ENCODE measurements around the gene TREML2.

TREML2 gene

DNA sequence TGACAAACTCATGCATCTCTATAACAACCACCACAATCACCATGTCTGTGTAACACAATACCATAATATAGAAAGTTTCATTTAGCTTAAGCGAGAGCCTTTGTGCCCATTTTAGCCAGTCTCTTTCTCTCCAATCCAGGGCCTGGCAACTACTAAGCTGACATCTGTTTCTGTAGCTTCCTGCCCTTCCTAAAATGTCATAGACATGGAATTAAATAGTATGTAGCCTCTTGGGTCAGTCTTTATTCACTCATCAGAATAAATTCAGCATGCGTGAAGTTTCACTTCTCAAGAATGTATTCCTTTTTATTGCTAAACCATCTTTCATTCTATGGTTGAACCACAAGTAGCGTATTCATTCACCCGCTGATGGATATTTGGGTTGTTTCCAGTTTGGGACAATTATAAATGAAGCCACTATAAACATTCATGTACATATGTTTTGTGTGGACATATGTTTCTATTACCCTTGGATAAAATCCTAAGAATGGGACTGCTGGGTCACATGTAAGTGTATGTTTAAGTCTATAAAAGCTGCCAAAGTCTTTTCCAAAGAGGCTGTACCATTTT is 36.3 kb downstream of the TREML2 start:
- Histone ChIP-seq H3K27ac (ENCODE audit: insufficient read depth, low read length, poor library complexity, severe bottlenecking) (no peak overlapping the region), H3K27me3 (replicated peaks; ENCODE audit: control insufficient read depth, insufficient read depth, low read length, poor library complexity, severe bottlenecking) (no peaks in the 10 kb centered on the region), H3K4me3 (ENCODE audit: insufficient read depth, low read depth, low read length, poor library complexity, severe bottlenecking) (no peak overlapping the region), H3K9me3 (ENCODE audit: control insufficient read depth, low read length) (no peaks in the 10 kb centered on the region), H3K4me1 (ENCODE audit: control insufficient read depth, insufficient read depth, low read length, poor library complexity, severe bottlenecking) (no peaks in the 10 kb centered on the region), H3K36me3 (ENCODE audit: control insufficient read depth, insufficient read depth, low read length) (no peaks in the 10 kb centered on the region)
- no peak for DNase-seq

DNA sequence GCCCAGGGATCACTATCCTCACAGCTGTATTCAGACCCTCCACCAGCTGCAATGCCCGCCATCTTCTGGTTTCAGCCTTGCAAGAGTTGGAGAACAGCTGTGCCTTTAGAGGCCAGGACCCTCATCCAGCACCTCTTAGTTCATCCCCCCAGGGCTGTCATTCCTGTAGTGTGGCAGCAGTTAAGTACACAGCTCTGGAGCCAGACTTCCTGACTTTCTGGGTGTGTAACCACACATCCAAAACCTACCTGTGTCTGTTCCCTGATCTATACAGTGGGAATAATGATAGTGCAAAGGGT is 37.6 kb downstream of the TREML2 start:
- no peaks in the 10 kb centered on the region for H3K36me3 ChIP-seq (ENCODE audit: control insufficient read depth, insufficient read depth, low read length)
- H3K9me3 ChIP-seq (ENCODE audit: control insufficient read depth, low read length), result no peaks in the 10 kb centered on the region
- H3K4me3 ChIP-seq (ENCODE audit: insufficient read depth, low read depth, low read length, poor library complexity, severe bottlenecking), result no peak overlapping the region
- no peak overlapping the region for H3K27ac ChIP-seq (ENCODE audit: insufficient read depth, low read length, poor library complexity, severe bottlenecking)
- no peaks in the 10 kb centered on the region for H3K27me3 ChIP-seq (replicated peaks; ENCODE audit: control insufficient read depth, insufficient read depth, low read length, poor library complexity, severe bottlenecking)
- no peak for DNase-seq
- no peaks in the 10 kb centered on the region for H3K4me1 ChIP-seq (ENCODE audit: control insufficient read depth, insufficient read depth, low read length, poor library complexity, severe bottlenecking)

DNA sequence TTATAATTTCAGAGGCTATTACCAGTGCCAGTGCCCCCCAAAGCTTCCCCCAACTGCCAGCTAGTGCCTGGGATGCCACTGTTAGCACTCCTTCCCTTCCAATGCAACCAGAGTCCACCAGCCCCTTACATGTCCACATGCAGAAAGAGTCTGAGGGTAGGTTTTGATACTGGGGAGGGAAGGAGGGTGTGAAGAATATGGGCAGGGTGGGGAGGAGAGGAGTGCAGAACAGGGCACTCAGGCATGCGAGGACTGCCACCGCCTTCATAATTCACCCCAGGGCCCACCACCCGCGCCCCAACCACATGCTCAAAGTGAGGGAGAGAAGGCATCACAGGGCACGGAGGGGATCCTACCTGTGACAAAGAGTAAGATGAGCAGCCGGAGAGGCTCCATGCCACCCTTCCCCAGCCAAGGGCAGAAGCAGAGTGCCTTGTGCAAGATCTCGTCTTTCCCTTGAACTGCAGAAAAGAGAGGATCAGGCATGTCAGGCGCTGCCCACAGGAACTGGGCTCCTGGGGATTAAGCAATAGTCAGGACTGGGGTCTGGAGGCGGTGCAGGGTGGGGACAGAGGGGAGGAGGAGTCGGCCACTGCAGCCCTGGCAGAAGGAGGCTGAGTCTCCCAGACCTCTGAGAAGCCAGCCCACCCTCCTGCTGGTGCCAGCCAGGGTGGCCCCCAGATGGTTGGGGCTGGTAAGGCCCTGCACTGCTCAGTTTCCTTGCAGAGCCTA is 38.1 kb downstream of the TREML2 start, which contains the start of gene TREM2:
Gene TREM2, minus strand, starts transcription at position 430 of the 732 bp plus-strand sequence. Its CDS starts 34 bp downstream, at position 396.
- H3K9me3 ChIP-seq (ENCODE audit: control insufficient read depth, low read length), result no peaks in the 10 kb centered on the region
- no peaks in the 10 kb centered on the region for H3K27me3 ChIP-seq (replicated peaks; ENCODE audit: control insufficient read depth, insufficient read depth, low read length, poor library complexity, severe bottlenecking)
- DNase-seq, result no peak
- no peaks in the 10 kb centered on the region for H3K36me3 ChIP-seq (ENCODE audit: control insufficient read depth, insufficient read depth, low read length)
- no peaks in the 10 kb centered on the region for H3K4me1 ChIP-seq (ENCODE audit: control insufficient read depth, insufficient read depth, low read length, poor library complexity, severe bottlenecking)
- H3K27ac ChIP-seq (ENCODE audit: insufficient read depth, low read length, poor library complexity, severe bottlenecking), result no peak within 1 kb of the TSS
- H3K4me3 ChIP-seq (ENCODE audit: insufficient read depth, low read depth, low read length, poor library complexity, severe bottlenecking), result no peak within 1 kb of the TSS

DNA sequence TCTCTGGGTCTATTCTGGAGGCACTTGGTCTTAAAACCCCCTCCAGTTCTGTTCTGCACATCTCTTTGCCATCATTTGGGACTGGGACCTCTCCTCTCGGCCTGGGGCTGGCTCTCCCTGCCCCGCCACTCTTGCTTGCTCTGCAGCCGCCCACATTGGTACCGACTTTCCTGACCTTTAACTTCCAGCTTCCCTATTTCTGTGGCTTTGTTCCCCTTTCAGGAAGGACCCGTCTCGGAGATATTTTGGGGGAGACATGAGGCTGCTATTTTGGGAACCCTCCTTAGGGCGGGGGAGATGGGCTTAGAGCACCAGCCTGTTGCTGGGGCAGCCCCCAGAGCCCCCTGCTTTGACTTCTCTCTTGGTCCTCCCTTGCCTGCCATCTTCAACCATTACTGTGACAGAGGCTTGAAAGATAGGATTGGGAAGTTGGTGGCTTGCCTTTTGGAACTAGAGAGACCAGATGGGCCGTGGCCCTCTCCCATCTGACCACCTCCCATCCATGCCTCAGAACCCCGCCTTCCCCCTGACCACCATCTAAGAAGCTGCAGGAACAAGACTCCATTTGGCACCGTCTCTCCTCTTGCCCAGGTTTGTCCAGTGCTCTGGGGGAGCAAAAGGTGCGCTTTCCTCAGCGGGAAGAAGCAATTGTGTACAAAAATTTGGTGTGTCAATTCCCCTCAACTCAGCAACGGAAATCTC is 38.9 kb downstream of the TREML2 start:
- Histone ChIP-seq H3K4me1 (ENCODE audit: control insufficient read depth, insufficient read depth, low read length, poor library complexity, severe bottlenecking) (no peaks in the 10 kb centered on the region), H3K9me3 (ENCODE audit: control insufficient read depth, low read length) (no peaks in the 10 kb centered on the region), H3K4me3 (ENCODE audit: insufficient read depth, low read depth, low read length, poor library complexity, severe bottlenecking) (no peak overlapping the region), H3K27me3 (replicated peaks; ENCODE audit: control insufficient read depth, insufficient read depth, low read length, poor library complexity, severe bottlenecking) (no peaks in the 10 kb centered on the region), H3K27ac (ENCODE audit: insufficient read depth, low read length, poor library complexity, severe bottlenecking) (no peak overlapping the region), H3K36me3 (ENCODE audit: control insufficient read depth, insufficient read depth, low read length) (no peaks in the 10 kb centered on the region)
- DNase-seq, result no peak

DNA sequence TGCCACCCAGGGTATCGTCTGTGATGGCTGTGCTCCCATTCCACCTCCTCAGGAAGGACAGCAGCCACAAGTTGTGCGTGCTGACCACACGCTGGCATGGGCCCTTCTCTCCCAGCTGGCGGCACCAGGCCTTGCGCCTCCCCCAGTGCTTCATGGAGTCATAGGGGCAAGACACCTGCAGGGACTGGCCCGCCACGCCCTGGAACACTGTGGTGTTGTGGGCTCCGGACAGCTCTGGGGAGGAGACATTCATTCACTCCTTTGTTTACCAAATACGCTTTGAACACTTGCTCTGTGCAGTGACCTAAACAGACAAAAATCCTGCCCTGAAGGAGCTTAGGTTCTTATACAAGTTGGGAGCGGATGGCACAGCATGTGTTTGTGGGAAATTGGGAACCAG is 39.6 kb downstream of the TREML2 start:
- Histone ChIP-seq H3K4me3 (ENCODE audit: insufficient read depth, low read depth, low read length, poor library complexity, severe bottlenecking) (no peak overlapping the region), H3K36me3 (ENCODE audit: control insufficient read depth, insufficient read depth, low read length) (no peaks in the 10 kb centered on the region), H3K27ac (ENCODE audit: insufficient read depth, low read length, poor library complexity, severe bottlenecking) (no peak overlapping the region), H3K27me3 (replicated peaks; ENCODE audit: control insufficient read depth, insufficient read depth, low read length, poor library complexity, severe bottlenecking) (no peaks in the 10 kb centered on the region), H3K9me3 (ENCODE audit: control insufficient read depth, low read length) (no peaks in the 10 kb centered on the region), H3K4me1 (ENCODE audit: control insufficient read depth, insufficient read depth, low read length, poor library complexity, severe bottlenecking) (no peaks in the 10 kb centered on the region)
- no peak for DNase-seq

DNA sequence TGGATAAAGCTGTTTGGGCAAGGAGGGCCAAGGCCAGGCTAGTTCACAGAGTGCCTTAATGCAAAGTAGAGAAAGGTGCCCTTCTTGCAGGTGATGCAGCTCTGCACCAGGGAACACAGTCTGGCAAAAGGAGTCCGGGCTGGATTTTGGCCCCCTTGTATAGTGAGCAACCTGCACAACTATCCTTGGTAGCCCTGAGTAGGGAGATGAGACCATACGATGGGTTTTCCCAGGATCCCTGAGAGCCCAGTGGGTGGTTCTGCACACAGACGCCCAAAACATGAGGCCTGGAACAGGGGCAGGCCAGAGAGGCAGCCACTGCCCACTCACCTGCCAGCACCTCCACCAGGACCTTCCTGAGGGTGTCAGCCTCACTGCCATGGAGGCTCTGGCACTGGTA is 40.0 kb downstream of the TREML2 start:
- Histone ChIP-seq H3K9me3 (ENCODE audit: control insufficient read depth, low read length) (no peaks in the 10 kb centered on the region), H3K27me3 (replicated peaks; ENCODE audit: control insufficient read depth, insufficient read depth, low read length, poor library complexity, severe bottlenecking) (no peaks in the 10 kb centered on the region), H3K4me1 (ENCODE audit: control insufficient read depth, insufficient read depth, low read length, poor library complexity, severe bottlenecking) (no peaks in the 10 kb centered on the region), H3K4me3 (ENCODE audit: insufficient read depth, low read depth, low read length, poor library complexity, severe bottlenecking) (no peak overlapping the region), H3K36me3 (ENCODE audit: control insufficient read depth, insufficient read depth, low read length) (no peaks in the 10 kb centered on the region), H3K27ac (ENCODE audit: insufficient read depth, low read length, poor library complexity, severe bottlenecking) (no peak overlapping the region)
- no peak for DNase-seq

DNA sequence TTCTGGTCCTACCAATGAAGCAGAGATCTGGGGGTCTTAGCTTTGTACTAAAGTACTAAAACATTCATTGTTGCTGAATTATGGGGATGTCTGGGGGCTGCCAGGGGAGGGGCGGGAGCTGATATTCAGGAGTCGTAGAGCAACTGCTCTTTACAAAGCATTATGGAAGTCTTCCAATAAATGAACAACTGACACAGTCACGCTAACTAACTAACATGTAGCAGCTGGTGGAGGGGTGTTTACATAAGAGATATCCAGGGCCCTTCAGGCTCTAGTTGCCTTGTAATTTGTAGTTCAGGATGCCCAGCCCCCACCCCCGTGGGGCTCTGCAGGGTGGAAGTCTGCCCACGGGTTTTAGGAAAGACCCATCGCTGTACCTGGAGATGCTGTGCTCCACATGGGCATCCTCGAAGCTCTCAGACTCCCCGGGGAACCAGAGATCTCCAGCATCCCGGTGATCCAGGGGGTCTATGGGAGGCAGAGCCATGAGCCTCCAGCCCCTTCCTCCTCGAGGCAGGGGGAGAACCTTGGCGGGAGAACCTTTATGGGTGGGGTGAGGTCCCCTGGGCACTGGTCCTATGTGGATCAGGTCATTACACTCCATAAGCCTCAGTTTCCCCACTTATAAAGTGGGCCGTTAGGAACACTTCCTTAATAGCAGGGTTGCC is 41.4 kb downstream of the TREML2 start:
- H3K4me1 ChIP-seq (ENCODE audit: control insufficient read depth, insufficient read depth, low read length, poor library complexity, severe bottlenecking), result no peaks in the 10 kb centered on the region
- H3K4me3 ChIP-seq (ENCODE audit: insufficient read depth, low read depth, low read length, poor library complexity, severe bottlenecking), result no peak overlapping the region
- no peaks in the 10 kb centered on the region for H3K27me3 ChIP-seq (replicated peaks; ENCODE audit: control insufficient read depth, insufficient read depth, low read length, poor library complexity, severe bottlenecking)
- no peaks in the 10 kb centered on the region for H3K36me3 ChIP-seq (ENCODE audit: control insufficient read depth, insufficient read depth, low read length)
- no peak for DNase-seq
- no peak overlapping the region for H3K27ac ChIP-seq (ENCODE audit: insufficient read depth, low read length, poor library complexity, severe bottlenecking)
- H3K9me3 ChIP-seq (ENCODE audit: control insufficient read depth, low read length), result no peaks in the 10 kb centered on the region

DNA sequence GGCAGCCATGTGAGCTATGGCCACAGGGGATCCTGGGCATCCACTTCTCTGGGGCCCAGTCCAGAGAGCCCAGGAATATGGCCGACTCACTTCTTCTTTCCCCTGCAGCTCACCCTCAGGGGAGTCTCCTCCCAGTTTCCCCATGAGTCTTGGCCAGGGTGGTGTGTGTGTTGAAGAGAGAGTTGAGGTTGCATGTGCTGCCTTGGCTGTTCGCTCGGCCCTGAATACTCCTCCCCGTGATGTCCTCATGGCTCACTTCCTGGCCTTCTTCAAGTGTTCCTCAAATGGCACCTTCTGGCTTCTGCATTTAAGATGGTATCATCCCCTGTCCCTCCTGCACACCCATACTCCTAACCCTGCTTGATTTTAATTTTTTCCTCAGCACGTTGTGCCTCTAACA is 43.6 kb downstream of the TREML2 start:
- DNase-seq, result no peak
- Histone ChIP-seq H3K27me3 (replicated peaks; ENCODE audit: control insufficient read depth, insufficient read depth, low read length, poor library complexity, severe bottlenecking) (no peaks in the 10 kb centered on the region), H3K27ac (ENCODE audit: insufficient read depth, low read length, poor library complexity, severe bottlenecking) (no peak overlapping the region), H3K36me3 (ENCODE audit: control insufficient read depth, insufficient read depth, low read length) (no peaks in the 10 kb centered on the region), H3K9me3 (ENCODE audit: control insufficient read depth, low read length) (no peaks in the 10 kb centered on the region), H3K4me1 (ENCODE audit: control insufficient read depth, insufficient read depth, low read length, poor library complexity, severe bottlenecking) (no peaks in the 10 kb centered on the region), H3K4me3 (ENCODE audit: insufficient read depth, low read depth, low read length, poor library complexity, severe bottlenecking) (no peak overlapping the region)

DNA sequence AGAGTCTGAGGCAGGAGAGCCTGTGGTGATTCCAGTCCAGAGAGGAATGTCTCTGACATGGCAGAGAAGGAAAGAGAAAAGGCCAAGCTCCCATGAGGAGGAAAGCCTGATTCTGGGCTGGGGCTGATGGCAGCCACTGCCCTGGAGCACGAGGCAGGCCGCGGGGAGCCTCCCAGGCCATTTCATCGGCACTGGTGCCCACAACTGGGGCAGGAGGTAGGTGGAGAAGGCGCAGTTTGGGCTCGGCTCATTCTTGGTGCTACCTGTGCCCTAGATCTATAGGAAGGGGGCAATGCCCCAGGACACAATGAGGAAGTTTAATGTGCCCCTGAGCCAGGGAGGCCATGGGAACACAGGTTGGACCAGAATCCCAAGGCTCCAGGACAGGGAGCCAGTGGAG is 44.2 kb downstream of the TREML2 start:
- H3K4me3 ChIP-seq (ENCODE audit: insufficient read depth, low read depth, low read length, poor library complexity, severe bottlenecking), result no peak overlapping the region
- H3K36me3 ChIP-seq (ENCODE audit: control insufficient read depth, insufficient read depth, low read length), result no peaks in the 10 kb centered on the region
- no peaks in the 10 kb centered on the region for H3K9me3 ChIP-seq (ENCODE audit: control insufficient read depth, low read length)
- no peak overlapping the region for H3K27ac ChIP-seq (ENCODE audit: insufficient read depth, low read length, poor library complexity, severe bottlenecking)
- DNase-seq, result no peak
- H3K27me3 ChIP-seq (replicated peaks; ENCODE audit: control insufficient read depth, insufficient read depth, low read length, poor library complexity, severe bottlenecking), result no peaks in the 10 kb centered on the region
- no peaks in the 10 kb centered on the region for H3K4me1 ChIP-seq (ENCODE audit: control insufficient read depth, insufficient read depth, low read length, poor library complexity, severe bottlenecking)

DNA sequence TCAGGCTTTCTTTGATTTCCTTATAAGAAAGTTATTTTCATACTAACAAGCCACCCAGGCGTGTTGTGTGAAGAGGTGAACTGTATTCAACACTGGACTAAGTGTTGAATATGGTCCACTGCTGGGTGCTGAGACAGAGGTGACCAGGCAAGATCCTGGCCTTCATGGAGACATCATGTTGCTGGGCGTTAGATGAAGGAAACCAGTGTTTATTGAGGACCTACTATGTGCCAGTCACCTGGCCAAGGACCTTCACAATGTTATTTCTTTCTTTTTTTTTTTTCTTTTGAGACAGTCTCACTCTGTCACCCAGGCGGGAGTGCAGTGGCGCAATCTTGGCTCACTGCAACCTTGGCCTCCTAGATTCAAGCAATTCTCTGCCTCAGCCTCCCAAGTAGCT is 44.9 kb downstream of the TREML2 start:
- Histone ChIP-seq H3K4me3 (ENCODE audit: insufficient read depth, low read depth, low read length, poor library complexity, severe bottlenecking) (no peak overlapping the region), H3K27me3 (replicated peaks; ENCODE audit: control insufficient read depth, insufficient read depth, low read length, poor library complexity, severe bottlenecking) (no peaks in the 10 kb centered on the region), H3K27ac (ENCODE audit: insufficient read depth, low read length, poor library complexity, severe bottlenecking) (no peak overlapping the region), H3K4me1 (ENCODE audit: control insufficient read depth, insufficient read depth, low read length, poor library complexity, severe bottlenecking) (no peaks in the 10 kb centered on the region), H3K36me3 (ENCODE audit: control insufficient read depth, insufficient read depth, low read length) (no peaks in the 10 kb centered on the region), H3K9me3 (ENCODE audit: control insufficient read depth, low read length) (no peaks in the 10 kb centered on the region)
- DNase-seq, result no peak
